H1 (cell line): ENCODE measurements around the gene LENG1. TPM values are rescaled to one million over a fixed set of nuclear protein-coding genes. Genes with fewer than 3 reads are reported as not detected.

Source experiments
- ATF3 ChIP-seq: IDR thresholded peaks from 2 replicates; pipeline ENCODE4 v1.6.1; 2011; ENCODE audit warnings: low read depth, mild to moderate bottlenecking, low read length; ENCODE audit not compliant: insufficient read depth
- BRCA1 ChIP-seq: IDR thresholded peaks from 2 replicates; pipeline ENCODE4 v1.6.1; 2012; ENCODE audit warnings: low read depth, low read length, improper control_type of control experiment
- CBX5 ChIP-seq: fragments of 300-800, 300-1000 bp; sonication (generic); IDR thresholded peaks from 2 replicates; pipeline ENCODE4 v1.7.1; 2016; ENCODE audit warnings: antibody characterized with exemption, low read length, low read depth
- CHD1 ChIP-seq: IDR thresholded peaks from 2 replicates; pipeline ENCODE4 v1.6.1; 2012; ENCODE audit warnings: low read depth, low read length, improper control_type of control experiment
- CREB1 ChIP-seq: IDR thresholded peaks from 2 replicates; pipeline ENCODE4 v1.6.1; 2012; ENCODE audit warnings: inconsistent platforms
- CTCF ChIP-seq, 3 experiments: IDR thresholded peaks; 1 replicate in 2 of 3; 2 replicates in 1 of 3; pipeline versions ENCODE4 v1.5.1 to v1.6.1; 2011; ENCODE audit warnings: low read length in 3 of 3, mild to moderate bottlenecking in 3 of 3, inconsistent platforms in 2 of 3, low read depth in 1 of 3, moderate library complexity in 1 of 3; ENCODE audit not compliant: insufficient read depth in 1 of 3; ENCODE audit errors: control extremely low read depth in 1 of 3
- GABPA ChIP-seq: IDR thresholded peaks from 2 replicates; pipeline ENCODE4 v1.6.1; 2011; ENCODE audit warnings: mild to moderate bottlenecking, low read length, moderate library complexity, borderline replicate concordance; ENCODE audit not compliant: insufficient read depth
- GTF2F1 ChIP-seq: IDR thresholded peaks from 2 replicates; pipeline ENCODE4 v1.6.1; 2012; ENCODE audit warnings: low read depth, low read length, improper control_type of control experiment, borderline replicate concordance
- MAFK ChIP-seq: IDR thresholded peaks from 2 replicates; pipeline ENCODE4 v1.6.1; 2012; ENCODE audit warnings: low read depth, mild to moderate bottlenecking, improper control_type of control experiment, low read length
- POLR2A ChIP-seq, 2 experiments: IDR thresholded peaks; 1 replicate in 1 of 2; 2 replicates in 1 of 2; pipeline ENCODE4 v1.6.1; 2011; ENCODE audit warnings: low read depth in 2 of 2, low read length in 2 of 2, mild to moderate bottlenecking in 2 of 2; ENCODE audit errors: control extremely low read depth in 1 of 2
- RBBP5 ChIP-seq: IDR thresholded peaks from 2 replicates; pipeline ENCODE4 v1.7.1; 2012; ENCODE audit warnings: low read depth, mild to moderate bottlenecking, inconsistent platforms, low read length, moderate library complexity, borderline replicate concordance
- SAP30 ChIP-seq: fragments of 300-600 bp; sonication (generic); IDR thresholded peaks from 2 replicates; pipeline ENCODE4 v1.7.1; 2012; ENCODE audit warnings: low read length, moderate library complexity, mild to moderate bottlenecking, inconsistent platforms; ENCODE audit not compliant: insufficient read depth, insufficient replicate concordance
- SIX5 ChIP-seq: IDR thresholded peaks from 2 replicates; pipeline ENCODE4 v1.6.1; 2011; ENCODE audit warnings: mild to moderate bottlenecking, low read depth, low read length
- SP1 ChIP-seq: IDR thresholded peaks from 2 replicates; pipeline ENCODE4 v1.6.1; 2011; ENCODE audit warnings: low read depth, low read length
- SP2 ChIP-seq: IDR thresholded peaks from 2 replicates; pipeline ENCODE4 v1.6.1; 2012; ENCODE audit warnings: mild to moderate bottlenecking, low read length, inconsistent platforms
- SP4 ChIP-seq: IDR thresholded peaks from 2 replicates; pipeline ENCODE4 v1.6.1; 2012; ENCODE audit warnings: low read length, inconsistent platforms
- TAF1 ChIP-seq: IDR thresholded peaks from 2 replicates; pipeline ENCODE4 v1.6.1; 2011; ENCODE audit warnings: mild to moderate bottlenecking, low read depth, low read length
- TAF7 ChIP-seq: optimal IDR thresholded peaks from 2 replicates; pipeline ENCODE3; 2011; ENCODE audit warnings: low read depth, mild to moderate bottlenecking, inconsistent platforms, low read length, moderate library complexity, borderline replicate concordance
- polyA plus RNA-seq, 7 experiments: library from polyadenylated mRNA; depleted of rRNA in 3 of 7; stranded (reverse) in 5 of 7; unstranded in 2 of 7; fragments of >200 nt in 5 of 7; fragments of 200-250 nt in 2 of 7; gene quantifications; 1 replicate in 5 of 7; 2 replicates in 1 of 7; 4 replicates in 1 of 7; pipeline versions ENCODE4 v1.2.1 to v1.2.3, GENCODE V29; 2011 to 2013; ENCODE audit warnings: missing spikeins in 2 of 7, mixed read lengths in 2 of 7
- total RNA-seq: library from RNA; stranded (reverse); fragmentation: NEBNext Ultra II Directional; extraction: Animal tissue kit (Norgen Biotek cat#: 25700); gene quantifications from 2 replicates; pipeline ENCODE4 v1.2.1, GENCODE V29; 2021
- TF ChIP-seq, protein P1 (sequence below): IDR thresholded peaks from 2 replicates; pipeline ENCODE4 v1.6.1; 2012; ENCODE audit warnings: low read length, inconsistent platforms

Gene LENG1
- total and polyA plus RNA-seq, 2 of the 8 experiments (the other 6 are each of a cell fraction or from before 2014, with no cell fraction given), result 1.2 to 4.4 TPM

GRCh38 chr19:54115109-54116063, 44.1 kb downstream of the LENG1 start, which contains the start of the genes PRPF31 and TFPT (continued):
- peak; percentile 84 for TF ChIP-seq TAF7
- no peak for TF ChIP-seq CTCF (IDR thresholded peaks at IDR 0.05; ENCODE audit: control extremely low read depth in 1 of 3, insufficient read depth in 1 of 3, low read depth in 1 of 3, low read length in 3 of 3)
- peak; percentile 97 for TF ChIP-seq ATF3
- TF ChIP-seq SP2, result no peak
- no peak for TF ChIP-seq GABPA
- TF ChIP-seq RBBP5, result peak; percentile 73
- peak; percentile 99 for TF ChIP-seq CREB1
- peak; percentile 96 for TF ChIP-seq TAF1
- TF ChIP-seq MAFK, result no peak
- TF ChIP-seq CHD1, result no peak
- TF ChIP-seq SP4, result peak; percentile 65; the same call in 1 of the 2 replicates
- TF ChIP-seq SAP30, result no peak
- TF ChIP-seq, protein P1, sequence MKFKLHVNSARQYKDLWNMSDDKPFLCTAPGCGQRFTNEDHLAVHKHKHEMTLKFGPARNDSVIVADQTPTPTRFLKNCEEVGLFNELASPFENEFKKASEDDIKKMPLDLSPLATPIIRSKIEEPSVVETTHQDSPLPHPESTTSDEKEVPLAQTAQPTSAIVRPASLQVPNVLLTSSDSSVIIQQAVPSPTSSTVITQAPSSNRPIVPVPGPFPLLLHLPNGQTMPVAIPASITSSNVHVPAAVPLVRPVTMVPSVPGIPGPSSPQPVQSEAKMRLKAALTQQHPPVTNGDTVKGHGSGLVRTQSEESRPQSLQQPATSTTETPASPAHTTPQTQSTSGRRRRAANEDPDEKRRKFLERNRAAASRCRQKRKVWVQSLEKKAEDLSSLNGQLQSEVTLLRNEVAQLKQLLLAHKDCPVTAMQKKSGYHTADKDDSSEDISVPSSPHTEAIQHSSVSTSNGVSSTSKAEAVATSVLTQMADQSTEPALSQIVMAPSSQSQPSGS, result no peak
- no peak for TF ChIP-seq CBX5
- TF ChIP-seq GTF2F1, result no peak; the same call in 1 of the 2 replicates
- peak; percentile 94 for TF ChIP-seq SP1
- TF ChIP-seq SIX5, result peak; percentile 96
- TF ChIP-seq BRCA1, result no peak
- peak in 1 of 2 experiments; percentile 86; a peak in 2 of 3 replicates for TF ChIP-seq POLR2A (IDR thresholded peaks at IDR 0.05; ENCODE audit: control extremely low read depth in 1 of 2, low read depth in 2 of 2, low read length in 2 of 2)
